K562 (cell line): ENCODE results near the gene MT1E. TPM values are rescaled to one million over a fixed set of nuclear protein-coding genes. Genes with fewer than 3 reads are reported as not detected.

Source experiments
- ATAC-seq: fragments of 200-7000 bp; cut with Tn5 transposase; 3 replicates; pipeline ENCODE4 v1.9.1; 2020; ENCODE audit warnings: moderate library complexity
- BruUV-seq: library from RNA; stranded (reverse); fragments of 400-500 nt; replicated peaks from 2 replicates; lab custom pipeline; 2021; lab: Mats Ljungman, UMichigan
- CTCF ChIA-PET: fragments of 300-600 bp; formaldehyde crosslinking; extraction: SDS; loops from one replicate; lab custom pipeline; 2021; ENCODE audit warnings: low intra/inter-chr PET ratio; lab: Yijun Ruan, JAX
- POLR2A ChIA-PET: fragments of 300-600, 350-650 bp; sonication (Branson Sonifier 250); formaldehyde crosslinking; extraction: SDS; loops from one replicate; lab custom pipeline; 2021; ENCODE audit warnings: antibody characterized with exemption, inconsistent platforms; lab: Yijun Ruan, JAX
- DNase-seq, 4 experiments: peaks; one replicate each; pipeline versions ENCODE4 v3.0.0 to v3.0.0-alpha.2; 2011 to 2018; ENCODE audit warnings: low spot score in 3 of 4, mixed read lengths in 3 of 4; ENCODE audit errors: extremely low read depth in 1 of 4
- FAIRE-seq: peaks from 2 replicates; lab custom pipeline; 2011; peaks lifted over from hg19 to GRCh38; lab: Jason Lieb, UNC
- H2AFZ ChIP-seq: 2 replicates; pipeline ENCODE4 v1.6.0; 2011; ENCODE audit warnings: low read depth, low read length, control low read depth, inconsistent platforms
- H3K27ac ChIP-seq: fragments of 200-600 bp; 3 replicates; pipeline ENCODE4 v1.8.0; 2011; ENCODE audit warnings: low read depth, mild to moderate bottlenecking, control low read depth, inconsistent platforms, low read length, moderate library complexity, mixed read lengths; ENCODE audit errors: extremely low read depth
- H3K27me3 ChIP-seq, 2 experiments: fragments of 300-600 bp in 1 of 2; 2 replicates in 1 of 2; 3 replicates in 1 of 2; pipeline versions ENCODE4 v1.6.0 to v1.8.0; 2011; ENCODE audit warnings: inconsistent platforms in 2 of 2, low read length in 2 of 2, mild to moderate bottlenecking in 1 of 2, mixed read lengths in 1 of 2, moderate library complexity in 1 of 2; ENCODE audit not compliant: control insufficient read depth in 2 of 2, insufficient read depth in 2 of 2
- H3K36me3 ChIP-seq: fragments of 300-600 bp; 3 replicates; pipeline ENCODE4 v1.8.0; 2011; ENCODE audit warnings: mild to moderate bottlenecking, low read length, inconsistent platforms; ENCODE audit not compliant: control insufficient read depth, insufficient read depth
- H3K4me1 ChIP-seq, 2 experiments: fragments of 200-600 bp in 1 of 2; replicated peaks in 1 of 2; 2 replicates in 1 of 2; 3 replicates in 1 of 2; pipeline versions ENCODE4 v1.5.1 to v1.8.0; 2011; ENCODE audit warnings: inconsistent platforms in 2 of 2, low read length in 2 of 2, mild to moderate bottlenecking in 1 of 2, mixed read lengths in 1 of 2, moderate library complexity in 1 of 2; ENCODE audit not compliant: control insufficient read depth in 2 of 2, insufficient read depth in 2 of 2
- H3K4me2 ChIP-seq: 2 replicates; pipeline ENCODE4 v1.6.1; 2011; ENCODE audit warnings: low read length, control low read depth, inconsistent platforms, mixed read lengths; ENCODE audit not compliant: insufficient read depth
- H3K4me3 ChIP-seq: fragments of 200-600 bp; sonication (generic), shearing (Covaris generic); 2 replicates; pipeline ENCODE4 v1.5.1; 2016; ENCODE audit warnings: control low read depth, inconsistent platforms
- H3K79me2 ChIP-seq: fragments of 200-600 bp; 3 replicates; pipeline ENCODE4 v1.8.0; 2011; ENCODE audit warnings: low read length, inconsistent platforms; ENCODE audit not compliant: control insufficient read depth, insufficient read depth
- H3K9ac ChIP-seq, 2 experiments: 2 replicates each; pipeline versions ENCODE4 v1.6.0 to v1.6.1; 2011; ENCODE audit warnings: low read depth in 2 of 2, low read length in 2 of 2, control low read depth in 1 of 2, inconsistent platforms in 1 of 2, mild to moderate bottlenecking in 1 of 2, mixed read lengths in 1 of 2; ENCODE audit not compliant: insufficient read depth in 1 of 2
- H3K9me1 ChIP-seq: one replicate; pipeline ENCODE4 v1.6.0; 2011; ENCODE audit warnings: inconsistent platforms, mild to moderate bottlenecking, low read length, moderate library complexity; ENCODE audit not compliant: control insufficient read depth, insufficient read depth
- H3K9me3 ChIP-seq: replicated peaks from 2 replicates; pipeline ENCODE4 v1.5.1; 2011; ENCODE audit warnings: low read depth, low read length, inconsistent platforms; ENCODE audit not compliant: control insufficient read depth, insufficient read depth
- H4K20me1 ChIP-seq: replicated peaks from 2 replicates; pipeline ENCODE4 v1.6.1; 2011; ENCODE audit warnings: low read length, inconsistent platforms, mixed read lengths; ENCODE audit not compliant: control insufficient read depth, insufficient read depth
- BCOR ChIP-seq: fragments of 450-650 bp; IDR thresholded peaks from 2 replicates; pipeline ENCODE4 v1.6.1; 2016
- CBX3 ChIP-seq, 2 experiments: IDR thresholded peaks; 1 replicate in 1 of 2; 2 replicates in 1 of 2; pipeline ENCODE4 v1.6.1; 2012; ENCODE audit warnings: inconsistent platforms in 2 of 2, low read length in 2 of 2, borderline replicate concordance in 1 of 2, control low read depth in 1 of 2
- CHD1 ChIP-seq: fragments of 200-600 bp; sonication (generic); IDR thresholded peaks from one replicate; pipeline ENCODE4 v1.6.1; 2012; ENCODE audit warnings: mild to moderate bottlenecking, moderate library complexity, low read length, inconsistent platforms
- GATA2 ChIP-seq: sonication (generic); formaldehyde crosslinking; IDR thresholded peaks from 2 replicates; pipeline ENCODE4 v1.4.0; 2020; ENCODE audit warnings: mild to moderate bottlenecking, missing genetic modification reagents
- GATAD2A ChIP-seq: fragments of 450-650 bp; IDR thresholded peaks from 2 replicates; pipeline ENCODE4 v1.6.1; 2017
- GTF3C2 ChIP-seq: IDR thresholded peaks from 3 replicates; pipeline ENCODE4 v1.6.1; 2011; ENCODE audit warnings: borderline replicate concordance, mild to moderate bottlenecking, moderate library complexity; ENCODE audit not compliant: insufficient read length; ENCODE audit errors: extremely low read depth
- KHSRP ChIP-seq: fragments of 450-650 bp; IDR thresholded peaks from 2 replicates; pipeline ENCODE4 v1.6.1; 2017
- RB1 ChIP-seq: fragments of 450-650 bp; IDR thresholded peaks from 2 replicates; pipeline ENCODE4 v1.6.1; 2017; ENCODE audit warnings: low read depth, mild to moderate bottlenecking
- SMARCB1 ChIP-seq: IDR thresholded peaks from 2 replicates; pipeline ENCODE4 v1.6.1; 2011; ENCODE audit warnings: improper control_type of control experiment, low read depth; ENCODE audit not compliant: insufficient read length
- SMC3 ChIP-seq: conservative IDR thresholded peaks from 2 replicates; pipeline ENCODE4 v1.6.1; 2011; ENCODE audit warnings: low read depth, low read length, improper control_type of control experiment; ENCODE audit not compliant: insufficient read depth
- ZBTB1 ChIP-seq: sonication (generic); formaldehyde crosslinking; IDR thresholded peaks from 2 replicates; pipeline ENCODE4 v1.8.1; 2023; ENCODE audit warnings: missing genetic modification reagents, low read depth, mild to moderate bottlenecking, borderline replicate concordance
- ZNF449 ChIP-seq: fragments of 250-450 bp; sonication (Bioruptor Pico); IDR thresholded peaks from 2 replicates; pipeline ENCODE4 v1.8.0; 2022; ENCODE audit warnings: moderate library complexity, mild to moderate bottlenecking, inconsistent platforms
- ZNF551 ChIP-seq: fragments of 250-450 bp; sonication (Bioruptor Pico); IDR thresholded peaks from 2 replicates; pipeline ENCODE4 v1.5.0; 2021; ENCODE audit warnings: mild to moderate bottlenecking, moderate library complexity
- WGBS: fragments of 100-300 bp; shearing (Covaris generic); methylation state at CpG from one replicate; pipeline ENCODE4 v1.1.6; 2016; ENCODE audit warnings: low coverage, mixed read lengths; ENCODE audit not compliant: insufficient coverage; ENCODE audit errors: missing lambda C conversion rate; 5-methylcytosine and 5-hydroxymethylcytosine counted together
- in situ Hi-C: fragments of 300-500 bp; cut with MboI; formaldehyde crosslinking; loops from 4 replicates; pipeline ENCODE4 v1.15.0; 2018; ENCODE audit warnings: inconsistent platforms, mixed read lengths
- intact Hi-C: fragments of 100-400 bp; cut with micrococcal nuclease; formaldehyde crosslinking; loops from 2 replicates; pipeline ENCODE4 v1.14.2; 2022
- polyA plus RNA-seq, 8 experiments: library from polyadenylated mRNA; depleted of rRNA in 4 of 8; stranded (reverse) in 5 of 8; unstranded in 3 of 8; fragments of >200 nt; fragmentation: Nextera tagmentation in 2 of 8; fragmentation: Illumina TruSeq in 1 of 8; extraction: Ambion mirVana in 2 of 8; extraction: Trizol in 1 of 8; gene quantifications; 2 replicates each; pipeline versions ENCODE4 v1.2.1 to v1.2.3, GENCODE V29; 2011 to 2014; ENCODE audit warnings: inconsistent platforms in 1 of 8, missing spikeins in 1 of 8
- total RNA-seq, 7 experiments: library from RNA; depleted of rRNA in 6 of 7; stranded (reverse); fragments of >200 nt in 6 of 7; fragmentation: Illumina TruSeq in 2 of 7; extraction: Trizol in 2 of 7; gene quantifications; 2 replicates each; pipeline versions ENCODE4 v1.2.1 to v1.2.3, GENCODE V29; 2011 to 2021; ENCODE audit warnings: low replicate concordance in 1 of 7

Gene MT1E
- total and polyA plus RNA-seq, 9 of the 15 experiments (the other 6 are each of a cell fraction or from before 2014, with no cell fraction given): 0.29 to 0.81 (median 0.46) TPM; not detected in 3

DNA sequence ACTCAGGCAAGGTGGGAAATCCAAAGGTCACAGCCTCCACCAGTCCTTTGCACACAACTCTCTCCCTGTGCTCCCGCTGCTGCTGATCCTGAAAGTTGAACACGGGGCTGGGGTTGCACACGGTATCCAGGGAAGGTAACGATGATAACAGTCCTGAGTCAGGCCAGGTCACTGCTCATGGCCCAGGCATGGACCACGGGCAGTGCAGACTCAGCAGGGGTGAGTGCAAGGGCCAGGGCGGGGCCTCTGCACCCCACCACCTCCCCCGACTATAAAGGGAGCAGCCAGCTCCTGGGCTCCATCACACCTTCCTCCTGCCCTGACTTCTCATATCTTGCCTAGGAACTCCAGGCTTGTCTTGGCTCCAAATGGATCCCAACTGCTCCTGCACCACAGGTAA, 26.0 kb downstream of the MT1E start, which contains the start of gene MT1B:
Gene MT1B, plus strand, starts transcription at position 301 of the 400 bp plus-strand sequence. Its CDS starts 68 bp downstream, at position 369.
- Histone ChIP-seq H3K4me2 (no peak within 1 kb of the TSS), H3K9me1 (no peaks in the 10 kb centered on the region), H3K27me3 (peaks cover 33 to 70% of the 10 kb centered on the region in 2 experiments; a peak in 4 of 5 replicates), H3K4me3 (no peak within 1 kb of the TSS), H2AFZ (no peak within 1 kb of the TSS), H3K79me2 (no peaks in the 10 kb centered on the region), H3K4me1 (peaks cover 0 to 5% of the 10 kb centered on the region in 2 experiments; a peak in 1 of 5 replicates), H3K36me3 (no peaks in the 10 kb centered on the region), H4K20me1 (no peaks in the 10 kb centered on the region; the same call in 1 of the 2 replicates), H3K27ac (no peak within 1 kb of the TSS), H3K9me3 (no peaks in the 10 kb centered on the region), H3K9ac (no peak within 1 kb of the TSS)
- ChIA-PET POLR2A (no interaction called here), CTCF (no interaction called here)
- WGBS: under 1% methylated on average over 7 of the region's 7 CpGs
- no peak for TF ChIP-seq SMARCB1
- no peak for TF ChIP-seq CHD1
- no peak for TF ChIP-seq SMC3
- no peak for TF ChIP-seq CBX3 (IDR thresholded peaks at IDR 0.05; ENCODE audit: borderline replicate concordance in 1 of 2, low read length in 2 of 2)
- no peak for TF ChIP-seq KHSRP
- TF ChIP-seq BCOR: no peak
- no peak for DNase-seq
- in situ Hi-C loops: no loop called here
- intact Hi-C loops: no loop called here
- ATAC-seq: no peak
- no TSS peak for BruUV-seq
- FAIRE-seq: no peak

- no TSS peak for BruUV-seq
- CTCF ChIA-PET: no interaction called here
- Histone ChIP-seq H3K9ac (no peak overlapping the region), H3K9me3 (no peaks in the 10 kb centered on the region), H3K27ac (no peak overlapping the region), H2AFZ (no peak overlapping the region), H3K4me2 (no peak overlapping the region), H3K4me1 (peaks cover 0 to 7% of the 10 kb centered on the region in 2 experiments; a peak in 2 of 5 replicates), H3K9me1 (no peaks in the 10 kb centered on the region), H3K79me2 (no peaks in the 10 kb centered on the region), H3K36me3 (no peaks in the 10 kb centered on the region), H3K27me3 (peaks cover 26 to 67% of the 10 kb centered on the region in 2 experiments; a peak in 4 of 5 replicates), H4K20me1 (no peaks in the 10 kb centered on the region; the same call in 1 of the 2 replicates), H3K4me3 (no peak overlapping the region)
- DNase-seq (no peak), ATAC-seq (no peak), FAIRE-seq (no peak)
- intact Hi-C loops: no loop called here
- WGBS: 0% methylated on average over 1 of the region's 1 CpG
- POLR2A ChIA-PET: interaction anchor here (0.6 kb wide), 1 partner anchor 647 kb away, joined by 3 read pairs; no protein-coding TSS in a partner anchor
- in situ Hi-C loops: no loop called here
- TF ChIP-seq ZNF551 (CRISPR knock-in tag): no peak
- no peak for TF ChIP-seq GATAD2A
- no peak for TF ChIP-seq ZNF449 (CRISPR knock-in tag)
- no peak for TF ChIP-seq GATA2
- no peak for TF ChIP-seq RB1
- TF ChIP-seq ZBTB1 (CRISPR knock-in tag): no peak
- TF ChIP-seq GTF3C2: no peak
These were observed 27.0 kb downstream of the MT1E start for GRCh38 chr16:56652600-56652999.
